GM19099 (cell line): ENCODE results near the gene PRKCA.

ENCODE experiments used
- POLR2A ChIP-seq: IDR thresholded peaks from 3 replicates; pipeline ENCODE4 v1.6.1; 2011; ENCODE audit warnings: low read depth; ENCODE audit not compliant: insufficient read length; ENCODE audit errors: extremely low read depth

The PRKCA gene

DNA sequence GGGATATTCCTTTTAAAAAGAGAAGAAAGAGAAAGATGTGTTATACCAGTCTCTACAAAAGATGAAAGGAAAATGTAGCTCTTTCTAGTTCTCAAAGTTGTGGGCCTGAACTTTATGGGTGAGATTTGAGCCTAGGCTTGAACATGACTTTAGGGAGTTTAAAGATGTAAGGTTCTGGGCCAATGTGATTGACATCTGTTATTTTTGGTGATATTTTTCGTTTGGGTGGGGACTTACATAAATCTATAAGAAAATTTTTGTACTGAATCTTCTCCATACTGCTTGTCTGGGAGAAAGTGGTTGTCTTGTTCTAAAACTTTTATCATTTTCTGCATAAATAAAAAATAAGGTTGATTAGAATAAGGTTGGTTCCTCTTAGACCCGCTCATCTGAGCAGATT, 4.8 kb downstream of the PRKCA start:
- no peak for TF ChIP-seq POLR2A

DNA sequence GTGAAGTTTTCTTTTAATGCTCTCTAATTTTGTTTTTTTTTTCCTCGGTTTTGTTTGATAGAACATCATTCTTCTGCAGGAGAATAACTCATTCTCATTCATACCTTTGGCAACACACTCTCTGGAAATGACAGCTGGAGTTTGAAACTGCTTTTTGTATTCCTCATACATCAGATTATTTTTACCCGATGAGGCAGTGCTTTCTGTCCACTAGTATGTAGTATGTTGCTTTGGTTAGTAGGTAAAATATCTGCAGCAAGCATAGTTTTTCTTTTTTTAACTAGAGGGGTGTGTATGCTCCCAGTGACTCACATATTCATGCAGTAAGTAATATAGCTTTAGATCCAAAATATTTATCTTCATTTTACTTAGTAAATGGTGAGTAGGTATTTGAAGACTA, 6.4 kb downstream of the PRKCA start:
- no peak for TF ChIP-seq POLR2A

DNA sequence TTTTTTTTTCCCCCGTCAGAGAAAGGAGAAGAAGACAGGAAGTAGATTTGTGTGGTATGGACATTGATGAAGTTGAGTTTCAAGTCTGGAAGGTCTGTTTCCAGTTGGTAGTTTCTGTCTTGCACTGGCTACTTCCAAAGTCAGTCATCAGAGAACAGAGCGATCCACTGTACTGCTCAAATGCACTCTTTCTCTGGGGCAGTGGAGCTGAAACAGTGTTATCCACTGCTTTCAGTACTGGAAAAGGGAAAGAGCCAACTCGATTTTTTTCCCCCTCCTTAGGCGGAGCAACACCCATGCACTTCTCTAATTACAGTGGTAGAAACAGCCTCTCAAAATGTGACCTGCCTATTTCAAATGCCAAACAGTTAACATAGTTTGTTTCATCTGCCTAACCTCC, 7.4 kb downstream of the PRKCA start:
- TF ChIP-seq POLR2A = no peak

DNA sequence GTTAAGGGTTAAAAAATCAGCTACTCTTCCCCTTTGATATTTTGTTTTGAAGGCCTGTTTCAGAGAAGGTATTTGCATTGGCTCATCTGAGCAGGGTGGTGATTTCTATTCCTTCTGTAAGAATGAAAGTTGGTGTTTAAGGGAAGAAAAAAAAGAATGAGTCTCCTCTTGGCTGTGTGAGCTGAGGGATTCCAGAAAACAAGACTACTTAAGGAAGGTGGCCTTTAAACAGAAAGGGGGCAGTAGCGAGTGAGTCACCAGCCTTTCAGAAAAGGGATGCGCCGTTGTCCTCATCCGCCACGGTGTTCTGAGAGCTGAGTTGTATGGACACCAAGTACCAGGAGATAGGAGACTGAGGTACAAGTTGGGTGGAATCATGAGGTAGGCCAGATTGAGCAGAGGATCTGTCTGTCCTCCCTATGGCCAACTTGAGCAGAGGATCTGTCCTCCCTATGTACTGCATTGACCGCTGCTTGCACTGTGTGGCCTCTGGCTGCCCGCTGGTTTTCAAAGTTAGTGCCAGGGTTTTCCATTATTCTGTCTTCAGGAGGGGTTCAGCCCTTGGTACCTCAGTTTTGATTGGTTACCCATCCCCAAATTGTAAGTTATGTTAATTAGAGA, 8.2 kb downstream of the PRKCA start:
- TF ChIP-seq POLR2A = no peak

DNA sequence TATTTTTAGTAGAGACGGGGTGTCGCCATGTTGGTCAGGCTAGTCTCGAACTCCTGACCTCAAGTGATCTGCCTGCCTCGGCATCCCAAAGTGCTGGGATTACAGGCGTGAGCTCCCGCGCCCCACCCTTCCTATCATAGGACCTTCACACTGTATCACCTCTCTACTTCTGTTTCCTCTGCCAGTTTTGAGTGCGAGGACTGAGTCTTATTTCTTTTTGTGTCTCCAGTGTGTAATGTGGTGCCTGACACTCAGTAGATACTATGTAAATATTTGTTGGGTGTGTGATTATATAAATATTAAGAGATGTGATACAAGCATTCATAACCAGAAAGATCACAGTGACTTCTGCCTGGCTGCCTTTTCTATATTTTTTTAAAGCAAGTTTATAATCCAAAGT, 10.5 kb downstream of the PRKCA start:
- no peak for TF ChIP-seq POLR2A

DNA sequence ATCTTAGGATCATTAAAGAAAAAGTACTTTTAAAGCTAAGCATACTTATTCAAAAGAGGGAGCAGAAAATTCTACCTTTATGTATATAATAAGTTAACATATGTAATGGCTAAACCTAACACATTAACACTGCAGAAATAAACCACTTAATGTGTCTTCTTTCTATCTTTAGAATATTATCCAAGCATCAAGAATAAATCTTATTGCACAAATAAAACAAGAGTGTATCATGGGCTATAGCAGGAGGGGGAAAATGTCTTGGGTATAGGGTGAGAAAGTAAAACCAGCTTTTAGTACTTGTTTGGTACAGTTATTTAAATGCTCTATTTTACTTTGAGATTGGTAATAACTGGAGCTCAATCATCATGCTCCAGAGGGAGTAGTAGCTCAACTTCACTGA, 10.9 kb downstream of the PRKCA start:
- TF ChIP-seq POLR2A = no peak

DNA sequence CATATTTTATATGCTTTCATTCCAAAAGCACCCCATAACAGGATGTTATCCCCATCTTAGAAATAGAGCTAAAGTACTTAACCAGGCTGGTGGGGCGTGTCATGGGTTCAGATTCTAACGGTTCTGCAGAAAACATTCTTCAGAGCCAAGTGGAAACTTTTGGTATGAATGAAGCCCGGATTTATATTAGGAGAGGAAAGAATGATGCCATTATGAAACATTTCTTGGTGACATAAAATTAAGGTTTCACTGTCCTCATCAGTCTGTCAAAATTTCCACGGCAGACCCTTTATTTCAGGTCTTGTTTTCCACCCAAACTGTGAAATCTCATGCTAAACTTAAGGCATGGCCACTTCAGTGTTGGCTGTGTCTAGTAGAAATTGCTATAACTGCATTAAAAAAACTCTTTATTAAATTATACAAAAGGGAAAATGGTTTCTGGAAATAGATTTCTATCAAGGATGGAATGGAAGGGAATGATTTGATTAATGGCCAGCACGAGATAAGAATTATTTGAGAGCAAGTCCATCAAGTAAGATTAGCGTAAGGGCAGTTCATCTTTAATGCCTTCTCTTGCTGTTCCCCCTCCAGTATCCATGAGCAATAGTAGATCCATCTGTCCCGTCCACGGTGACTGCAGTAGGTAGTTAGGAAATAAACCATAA, 11.7 kb downstream of the PRKCA start:
- TF ChIP-seq POLR2A = no peak

DNA sequence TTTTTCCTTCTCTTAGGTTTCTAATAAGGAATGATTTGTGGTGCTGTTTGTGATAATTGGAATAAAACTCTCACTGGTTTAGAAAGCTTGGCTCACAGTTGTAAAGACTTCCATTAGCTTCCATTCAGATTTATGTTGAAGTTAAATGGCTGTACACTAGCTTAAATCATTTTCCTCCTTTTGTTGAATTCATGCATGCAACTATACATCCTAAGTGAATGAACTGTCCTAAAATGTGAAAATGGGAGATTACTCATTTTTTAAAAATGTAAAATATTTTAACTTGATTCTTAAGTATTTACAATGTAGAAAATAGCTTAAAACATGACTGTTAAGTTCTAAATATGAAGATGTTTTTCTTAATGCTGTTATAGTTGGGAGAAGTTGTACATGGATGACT, 15.2 kb downstream of the PRKCA start:
- no peak for TF ChIP-seq POLR2A

DNA sequence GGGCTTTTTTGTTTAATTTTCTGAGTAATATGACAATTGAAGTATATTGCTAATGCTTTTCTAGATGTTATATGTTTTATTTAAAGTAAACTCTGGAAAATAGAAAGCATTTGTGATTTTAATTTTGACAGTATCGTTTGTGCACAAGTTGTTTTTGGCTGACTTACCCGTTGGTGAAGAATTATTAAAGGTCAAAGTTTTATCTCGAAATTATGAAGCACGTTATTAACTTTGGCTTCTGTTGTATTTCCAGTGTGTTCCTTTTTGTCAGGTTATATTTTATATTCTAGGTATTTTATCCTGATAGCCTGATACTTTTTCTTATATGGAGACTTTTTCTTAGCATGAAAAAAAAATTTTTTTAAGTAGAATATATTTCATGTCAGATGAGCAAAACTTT, 16.8 kb downstream of the PRKCA start:
- no peak for TF ChIP-seq POLR2A

DNA sequence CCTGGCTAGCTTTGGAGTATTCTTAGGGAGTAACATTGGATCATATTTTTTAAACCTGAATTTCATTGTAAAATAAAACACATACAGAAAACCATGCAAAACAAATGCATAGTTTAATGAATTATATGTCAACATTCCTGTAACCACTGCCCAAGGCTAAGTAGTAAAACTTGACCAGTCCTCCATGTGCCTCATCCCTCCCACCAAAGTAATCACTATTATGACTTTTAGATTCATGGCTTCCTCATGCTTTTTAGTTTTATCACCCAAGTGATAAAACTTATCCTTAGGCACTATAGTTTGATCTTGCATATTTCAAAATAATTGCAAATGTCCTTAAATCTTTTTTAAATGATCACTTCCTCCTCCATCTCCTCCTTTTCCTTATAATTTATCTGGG, 20.4 kb downstream of the PRKCA start:
- no peak for TF ChIP-seq POLR2A

DNA sequence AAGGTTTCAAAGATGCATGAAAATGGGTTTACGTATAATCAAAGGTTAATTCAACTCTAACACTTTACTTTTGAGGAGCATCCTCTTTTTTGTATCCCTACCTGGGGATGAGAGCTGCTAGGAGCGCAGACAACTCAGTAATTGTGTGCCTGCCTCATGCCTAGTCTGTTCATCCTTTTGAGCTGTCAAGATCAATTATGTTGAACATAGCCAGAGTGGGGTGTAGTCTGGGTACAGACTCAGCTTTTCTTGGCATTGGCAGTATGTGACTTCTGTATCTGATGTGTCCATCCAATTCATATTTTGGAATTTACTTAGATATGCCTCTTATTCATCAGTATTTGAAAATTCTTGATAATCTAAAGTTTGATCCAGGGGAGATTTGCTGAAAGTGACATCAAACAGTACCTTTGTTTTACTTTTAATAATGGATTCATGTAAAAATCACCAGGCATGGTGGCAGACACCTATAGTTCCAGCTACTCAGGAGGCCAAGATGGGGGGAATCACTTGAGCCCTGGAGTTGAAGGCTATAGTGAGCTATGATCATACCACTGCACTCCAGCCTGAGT, 24.1 kb downstream of the PRKCA start:
- no peak for TF ChIP-seq POLR2A

DNA sequence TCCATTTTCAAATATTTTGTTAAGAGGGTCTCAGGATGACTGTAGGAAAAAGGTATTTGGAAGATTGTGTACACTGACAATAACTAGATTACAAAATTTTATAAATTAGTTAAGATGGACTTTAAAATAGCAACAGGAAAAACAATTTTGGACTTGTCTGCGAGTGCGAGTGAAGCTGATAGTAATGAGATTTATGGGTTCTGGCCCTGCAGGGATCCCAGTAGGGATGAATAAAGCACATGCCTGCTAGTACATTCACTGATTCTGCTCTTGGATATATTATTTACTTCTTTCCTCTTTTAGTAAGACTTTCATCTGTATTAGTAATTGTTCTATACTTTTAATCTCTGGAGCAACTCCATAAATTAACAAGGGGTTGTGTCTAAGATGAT, 28.2 kb downstream of the PRKCA start:
- TF ChIP-seq POLR2A = no peak

DNA sequence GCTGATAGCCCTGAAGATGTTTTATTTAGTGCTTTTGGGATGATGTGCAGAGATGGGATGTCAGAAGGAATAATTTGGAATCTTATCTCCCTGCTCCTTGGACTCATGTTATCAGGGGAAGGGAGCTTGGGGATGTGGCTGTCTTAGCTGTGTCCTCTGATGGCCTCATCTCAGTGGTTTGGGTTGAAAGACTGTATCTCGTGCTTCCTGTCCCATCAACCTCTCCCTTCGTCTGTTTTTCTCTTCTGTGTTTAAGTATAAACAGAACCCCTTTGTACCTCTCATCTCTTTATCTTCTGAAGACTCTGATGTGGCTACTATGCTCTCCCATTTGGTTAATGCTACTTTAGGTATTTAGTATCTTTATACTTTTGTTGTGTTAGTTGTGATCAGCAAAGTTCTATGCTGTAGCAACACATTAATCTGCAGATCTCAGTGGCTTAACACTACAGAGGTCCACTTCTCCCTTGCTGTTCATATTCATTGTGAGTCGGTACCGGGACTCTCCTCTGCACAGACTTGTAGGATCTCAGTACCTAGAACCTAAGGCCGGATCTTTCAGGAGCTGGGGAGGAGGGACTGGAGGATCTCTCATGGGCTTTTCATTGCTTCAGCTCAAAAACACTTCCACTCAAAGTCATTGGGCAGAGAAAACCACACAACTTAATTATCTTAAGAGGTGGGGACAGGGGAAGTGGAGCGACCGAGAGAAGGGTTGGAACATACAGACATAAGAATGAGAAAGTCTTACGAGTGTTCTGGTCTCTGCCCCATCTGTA, 28.8 kb downstream of the PRKCA start:
- TF ChIP-seq POLR2A = no peak

DNA sequence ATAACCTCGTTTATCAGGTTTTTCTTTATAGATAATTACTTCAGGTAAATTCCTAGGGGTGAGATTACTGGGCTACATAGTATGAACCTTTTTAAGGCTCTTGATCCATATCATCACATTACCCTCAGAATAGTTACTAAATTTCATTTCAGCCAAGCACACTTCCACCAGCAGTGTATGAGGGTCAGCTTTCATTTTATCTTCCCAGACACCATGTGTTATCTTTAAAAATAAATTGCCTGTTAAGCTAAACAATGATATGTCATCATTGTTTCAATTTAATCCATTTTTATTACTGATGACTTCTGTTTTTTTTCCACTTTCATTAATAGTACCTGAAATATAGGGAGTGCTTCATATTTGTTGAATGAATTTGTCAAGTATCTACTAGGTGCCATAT, 33.4 kb downstream of the PRKCA start:
- TF ChIP-seq POLR2A = no peak

DNA sequence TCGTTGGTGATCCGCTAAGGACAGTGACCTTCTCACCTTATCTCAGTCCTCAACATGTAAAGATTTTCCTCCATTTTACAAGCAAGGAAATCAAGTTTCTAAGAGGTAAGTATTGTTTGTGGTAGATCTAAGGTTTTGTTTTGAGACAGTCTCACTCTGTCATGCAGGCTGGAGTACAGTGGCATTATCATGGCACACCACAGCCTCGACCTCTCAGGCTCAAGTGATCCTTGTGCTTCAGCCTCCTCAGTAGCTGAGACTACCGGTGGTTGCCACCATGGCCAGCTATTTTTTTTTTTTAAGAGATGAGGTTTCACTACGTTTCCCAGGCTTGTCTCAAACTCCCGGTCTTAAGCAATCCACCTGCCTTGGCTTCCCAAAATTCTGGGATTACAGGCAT, 34.9 kb downstream of the PRKCA start:
- no peak for TF ChIP-seq POLR2A
